GM12872 (cell line): ENCODE results near the gene ENTR1.
A peak's percentile ranks its signal among the peaks of the same experiment; 100 is the strongest.

Source experiments
- CTCF ChIP-seq: IDR thresholded peaks from 3 replicates; pipeline ENCODE4 v1.5.1; 2011; ENCODE audit warnings: low read depth, mild to moderate bottlenecking, low read length, moderate library complexity; ENCODE audit not compliant: insufficient read depth

The ENTR1 gene

GRCh38 chr9:136375096-136375495 is 35.3 kb downstream of the ENTR1 start:
- no peak for TF ChIP-seq CTCF

GRCh38 chr9:136374183-136374575 is 36.2 kb downstream of the ENTR1 start:
- no peak for TF ChIP-seq CTCF

GRCh38 chr9:136373300-136374182 is 36.9 kb downstream of the ENTR1 start, which contains the start of gene CARD9:
CARD9 (minus strand) TSS chr9:136373669; CDS start chr9:136372078, 1,591 bp downstream.
- TF ChIP-seq CTCF, result no peak

GRCh38 chr9:136372561-136373299 is 37.7 kb downstream of the ENTR1 start:
- TF ChIP-seq CTCF, result 0 out of 3 replicates have a peak, but pooled peaks have one; percentile 13

- no peak for TF ChIP-seq CTCF
Measured at GRCh38 chr9:136372006-136372405, 38.4 kb downstream of the ENTR1 start.

GRCh38 chr9:136371533-136371880 is 38.9 kb downstream of the ENTR1 start:
- TF ChIP-seq CTCF, result no peak
